Mesothelial cell of epicardium (in vitro differentiated cells): ENCODE results near the gene LYRM1. TPM values are rescaled to one million over a fixed set of nuclear protein-coding genes. Genes with fewer than 3 reads are reported as not detected.
"Not testable (repeated sequence)": the region's sequence is repeated elsewhere in the genome, so short reads cannot be mapped to it uniquely, and the experiment has no call there.

Experiments used
- DNase-seq, 2 experiments: peaks; one replicate each; pipeline ENCODE4 v3.0.0; 2021; ENCODE audit warnings: low spot score in 2 of 2; ENCODE audit not compliant: unreplicated experiment in 2 of 2
- H3K27ac Mint-ChIP-seq: 2 replicates; pipeline ENCODE4 v1.8.0; 2021; ENCODE audit warnings: mixed read lengths
- H3K27me3 Mint-ChIP-seq: 2 replicates; pipeline ENCODE4 v1.8.0; 2021; ENCODE audit warnings: low read depth, mixed read lengths
- H3K36me3 Mint-ChIP-seq: 2 replicates; pipeline ENCODE4 v1.8.0; 2021; ENCODE audit warnings: mixed read lengths
- H3K4me1 Mint-ChIP-seq: 2 replicates; pipeline ENCODE4 v1.8.0; 2021; ENCODE audit warnings: mixed read lengths
- H3K4me3 Mint-ChIP-seq: 2 replicates; pipeline ENCODE4 v1.8.0; 2021; ENCODE audit warnings: mild to moderate bottlenecking, moderate library complexity, mixed read lengths
- H3K9me3 Mint-ChIP-seq: 2 replicates; pipeline ENCODE4 v1.8.0; 2021; ENCODE audit warnings: mixed read lengths
- total RNA-seq: library from RNA; stranded (reverse); gene quantifications from 3 replicates; pipeline ENCODE4 v1.2.1, GENCODE V29; 2021
- TF ChIP-seq, protein P1 (sequence below): fragments of 200-600 bp; sonication (generic); IDR thresholded peaks from one replicate; pipeline ENCODE4 v1.5.0; 2021; ENCODE audit warnings: antibody characterized with exemption; ENCODE audit not compliant: unreplicated experiment

Gene LYRM1
- total RNA-seq, 1 donor from 2014 or later: 15.9 TPM

DNA sequence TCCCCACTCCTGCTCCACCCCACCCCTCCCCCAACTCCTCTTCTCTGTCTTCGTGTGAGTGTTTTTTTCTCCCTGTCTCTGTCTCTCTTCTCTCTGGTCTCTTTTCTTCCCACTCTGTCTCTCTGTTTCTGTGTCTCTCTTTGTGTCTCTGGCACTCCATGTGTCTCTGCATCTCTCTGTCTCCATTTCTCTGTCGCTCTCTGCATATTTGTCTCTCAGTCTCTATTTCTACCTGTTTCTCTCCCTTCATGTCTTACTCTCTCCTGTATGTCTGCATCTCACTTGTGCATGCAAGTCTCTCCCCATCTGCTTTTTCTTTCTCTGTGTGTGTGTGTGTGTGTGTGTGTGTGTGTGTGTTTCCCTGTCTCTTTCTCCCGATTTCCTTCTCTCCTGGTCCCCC is 68.2 kb downstream of the LYRM1 start:
- peaks cover 2% of the 10 kb centered on the region for H3K9me3 Mint-ChIP-seq
- no peak overlapping the region for H3K27ac Mint-ChIP-seq
- H3K36me3 Mint-ChIP-seq: no peaks in the 10 kb centered on the region
- H3K27me3 Mint-ChIP-seq: peaks cover 2% of the 10 kb centered on the region
- no peak overlapping the region for H3K4me3 Mint-ChIP-seq
- TF ChIP-seq, protein P1, sequence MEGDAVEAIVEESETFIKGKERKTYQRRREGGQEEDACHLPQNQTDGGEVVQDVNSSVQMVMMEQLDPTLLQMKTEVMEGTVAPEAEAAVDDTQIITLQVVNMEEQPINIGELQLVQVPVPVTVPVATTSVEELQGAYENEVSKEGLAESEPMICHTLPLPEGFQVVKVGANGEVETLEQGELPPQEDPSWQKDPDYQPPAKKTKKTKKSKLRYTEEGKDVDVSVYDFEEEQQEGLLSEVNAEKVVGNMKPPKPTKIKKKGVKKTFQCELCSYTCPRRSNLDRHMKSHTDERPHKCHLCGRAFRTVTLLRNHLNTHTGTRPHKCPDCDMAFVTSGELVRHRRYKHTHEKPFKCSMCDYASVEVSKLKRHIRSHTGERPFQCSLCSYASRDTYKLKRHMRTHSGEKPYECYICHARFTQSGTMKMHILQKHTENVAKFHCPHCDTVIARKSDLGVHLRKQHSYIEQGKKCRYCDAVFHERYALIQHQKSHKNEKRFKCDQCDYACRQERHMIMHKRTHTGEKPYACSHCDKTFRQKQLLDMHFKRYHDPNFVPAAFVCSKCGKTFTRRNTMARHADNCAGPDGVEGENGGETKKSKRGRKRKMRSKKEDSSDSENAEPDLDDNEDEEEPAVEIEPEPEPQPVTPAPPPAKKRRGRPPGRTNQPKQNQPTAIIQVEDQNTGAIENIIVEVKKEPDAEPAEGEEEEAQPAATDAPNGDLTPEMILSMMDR: no peak
- no peaks in the 10 kb centered on the region for H3K4me1 Mint-ChIP-seq
- no peak for DNase-seq

DNA sequence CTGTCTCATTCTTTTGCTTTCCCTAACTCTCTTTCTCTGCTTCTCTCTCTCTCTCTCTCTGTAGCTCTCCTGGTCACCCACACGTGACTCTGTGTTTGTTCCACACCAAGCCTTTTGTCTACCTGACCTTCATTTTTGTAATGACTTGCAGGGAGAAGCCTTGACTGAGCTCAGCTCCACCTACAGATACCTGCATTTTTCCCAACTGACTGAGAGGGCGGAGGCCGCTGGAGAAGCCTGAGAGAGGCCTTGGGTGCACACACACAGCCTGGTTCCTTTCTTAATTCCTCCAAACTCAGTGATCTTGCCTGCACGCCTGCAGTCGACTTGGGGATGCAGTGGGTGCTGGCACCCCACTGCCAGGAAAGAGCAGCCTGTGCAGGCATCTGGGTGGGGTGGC is 68.8 kb downstream of the LYRM1 start:
- H3K27ac Mint-ChIP-seq: no peak overlapping the region
- H3K4me1 Mint-ChIP-seq: no peaks in the 10 kb centered on the region
- TF ChIP-seq, protein P1: no peak
- no peaks in the 10 kb centered on the region for H3K9me3 Mint-ChIP-seq
- H3K36me3 Mint-ChIP-seq: no peaks in the 10 kb centered on the region
- H3K4me3 Mint-ChIP-seq: no peak overlapping the region
- no peak for DNase-seq
- H3K27me3 Mint-ChIP-seq: peaks cover 2% of the 10 kb centered on the region

DNA sequence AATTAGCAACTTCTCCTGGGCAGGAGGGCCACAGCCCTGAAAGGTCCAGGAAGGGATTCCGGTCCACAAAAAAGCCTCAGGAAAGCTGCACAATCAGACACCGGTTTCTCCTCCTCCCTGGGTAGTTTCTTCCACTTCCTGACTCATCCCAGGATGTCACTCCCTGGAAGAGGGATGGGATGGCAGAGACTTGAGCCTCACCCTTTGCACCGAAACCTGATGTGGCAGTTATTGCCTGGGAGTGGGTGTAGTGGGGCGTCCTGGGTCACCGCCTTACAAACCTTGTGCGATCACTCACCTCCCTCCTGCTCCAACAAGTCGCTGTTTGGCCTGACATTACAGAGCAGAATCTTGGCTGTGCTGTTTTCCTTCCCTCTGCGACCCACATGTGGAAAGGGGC is 70.8 kb downstream of the LYRM1 start:
- no peak overlapping the region for H3K4me3 Mint-ChIP-seq
- H3K4me1 Mint-ChIP-seq: no peaks in the 10 kb centered on the region
- TF ChIP-seq, protein P1: no peak
- DNase-seq: no peak
- no peaks in the 10 kb centered on the region for H3K27me3 Mint-ChIP-seq
- H3K9me3 Mint-ChIP-seq: no peaks in the 10 kb centered on the region
- H3K27ac Mint-ChIP-seq: no peak overlapping the region
- no peaks in the 10 kb centered on the region for H3K36me3 Mint-ChIP-seq

DNA sequence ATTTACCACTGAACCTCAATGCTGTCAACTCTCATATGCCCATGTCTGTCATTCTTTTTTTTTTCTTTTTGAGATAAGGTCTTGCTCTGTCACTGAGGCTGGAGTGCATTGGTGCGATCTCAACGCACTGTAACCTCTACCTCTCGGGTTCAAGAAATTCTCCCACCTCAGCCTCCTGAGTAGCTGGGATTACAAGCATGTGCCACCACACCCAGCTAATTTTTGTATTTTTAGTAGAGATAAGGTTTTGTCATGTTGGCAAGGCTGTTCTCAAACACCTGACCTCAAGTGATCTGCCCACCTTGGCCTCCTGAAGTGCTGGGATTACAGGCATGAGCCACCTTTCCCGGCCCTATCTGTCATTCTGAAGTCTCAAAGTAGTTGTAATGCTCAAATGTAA is 72.6 kb downstream of the LYRM1 start:
- H3K4me1 Mint-ChIP-seq, DNase-seq, H3K27me3 Mint-ChIP-seq, H3K36me3 Mint-ChIP-seq, H3K4me3 Mint-ChIP-seq, H3K27ac Mint-ChIP-seq, H3K9me3 Mint-ChIP-seq: not testable (repeated sequence)

Other genes starting within 250 kb of the LYRM1 start
- gene ACSM1, start 203.1 kb upstream of the LYRM1 start, total RNA-seq: 0.66 to 0.97 TPM (median 0.76 TPM) in 3 replicates
- 35.5 to 38.8 TPM (median 37.9 TPM) in 3 replicates for gene THUMPD1, start 159.0 kb upstream of the LYRM1 start, total RNA-seq
- 115 to 122 TPM (median 118 TPM) in 3 replicates for gene ACSM3, start 136.8 kb upstream of the LYRM1 start, total RNA-seq
- 18.9 to 21.1 TPM (median 19.2 TPM) in 3 replicates for gene ERI2, start 94.3 kb upstream of the LYRM1 start, total RNA-seq
- gene REXO5, start 94.2 kb upstream of the LYRM1 start, total RNA-seq: 4.0 to 5.1 TPM (median 5.0 TPM) in 3 replicates
- gene DCUN1D3, start 413 bp upstream of the LYRM1 start, total RNA-seq: 10.8 to 12.4 TPM (median 12.0 TPM) in 3 replicates